Esophagus squamous epithelium (tissue), 5 donors: ENCODE results near the gene SNX24. TPM values are rescaled to one million over a fixed set of nuclear protein-coding genes. Genes with fewer than 3 reads are reported as not detected.
A peak's percentile ranks its signal among the peaks of the same experiment; 100 is the strongest.

Source experiments
- DNase-seq: peaks from one replicate; lab custom pipeline; 2025; lab: John Stamatoyannopoulos, UW
- H3K27ac ChIP-seq, 4 donors: fragments of 200-600 bp; sonication (generic); one replicate each; pipeline ENCODE4 v1.5.1; 2016 to 2019; ENCODE audit warnings: mild to moderate bottlenecking in 1 of 4
- H3K27me3 ChIP-seq, 4 donors: fragments of 200-600 bp; sonication (generic); 1 replicate in 3 of 4; 2 replicates in 1 of 4; pipeline versions ENCODE4 v1.5.1 to v1.6.0; 2017 to 2021; ENCODE audit warnings: antibody characterized with exemption in 1 of 4
- H3K36me3 ChIP-seq, 3 donors: fragments of 200-600 bp; sonication (generic); one replicate each; pipeline ENCODE4 v1.5.1; 2016 to 2019
- H3K4me1 ChIP-seq, 3 donors: fragments of 200-600 bp; sonication (generic); one replicate each; pipeline ENCODE4 v1.5.1; 2017 to 2019
- H3K4me3 ChIP-seq, 4 donors: fragments of 200-600 bp; sonication (generic); 1 replicate in 3 of 4; 2 replicates in 1 of 4; pipeline ENCODE4 v1.5.1; 2016 to 2019; ENCODE audit warnings: mild to moderate bottlenecking in 2 of 4, moderate library complexity in 1 of 4
- H3K9me3 ChIP-seq, 3 donors: fragments of 200-600 bp; sonication (generic); one replicate each; pipeline ENCODE4 v1.5.1; 2016 to 2019
- CTCF ChIP-seq, 6 experiments: fragments of 450-650 bp in 4 of 6; fragments of 200-600 bp in 2 of 6; sonication (generic) in 2 of 6; IDR thresholded peaks; one replicate each; pipeline ENCODE4 v1.5.1; 2016 to 2019; ENCODE audit warnings: antibody characterized with exemption in 6 of 6, mild to moderate bottlenecking in 4 of 6, moderate library complexity in 4 of 6
- POLR2A ChIP-seq, 4 donors: fragments of 450-650 bp; IDR thresholded peaks; one replicate each; pipeline ENCODE4 v1.6.1; 2017; ENCODE audit warnings: antibody characterized with exemption in 4 of 4, mild to moderate bottlenecking in 4 of 4, moderate library complexity in 3 of 4
- WGBS, 2 donors: methylation state at CpG; one replicate each; pipeline ENCODE4 v1.1.5; 2018; 5-methylcytosine and 5-hydroxymethylcytosine counted together
- intact Hi-C: fragments of 100-400 bp; cut with DNase I; formaldehyde crosslinking; loops from one replicate; pipeline ENCODE4 v1.15.0; 2022
- total RNA-seq, 4 donors: library from RNA; depleted of rRNA; stranded (reverse); fragments of >200 nt; gene quantifications; one replicate each; pipeline ENCODE4 v1.1.0, GENCODE V29; 2016
- donor health status: DM: yes; HTN: yes; CAD: no.

The SNX24 gene
- total RNA-seq, 4 donors from 2014 or later = 24.4 to 35.3 (median 28.6) TPM

- H3K36me3 ChIP-seq = no peaks in the 10 kb centered on the region
- no peaks in the 10 kb centered on the region for H3K9me3 ChIP-seq
- WGBS, 2 donors = 91 to 93% methylated on average over 3 of the region's 3 CpGs
- TF ChIP-seq CTCF (IDR thresholded peaks at IDR 0.05) = no peak
- no peak for TF ChIP-seq POLR2A (IDR thresholded peaks at IDR 0.05)
- H3K27ac ChIP-seq = no peak overlapping the region
- DNase-seq = no peak
- no peaks in the 10 kb centered on the region for H3K27me3 ChIP-seq
- peaks cover under 1 to 25% (median 9%) of the 10 kb centered on the region in 3 donors for H3K4me1 ChIP-seq
- intact Hi-C loops = no loop called here
- H3K4me3 ChIP-seq = no peak overlapping the region
Observed at GRCh38 chr5:122879076-122879475, 33.7 kb downstream of the SNX24 start.

GRCh38 chr5:122880170-122880689, 34.8 kb downstream of the SNX24 start:
- no peaks in the 10 kb centered on the region for H3K27me3 ChIP-seq
- intact Hi-C loops = no loop called here
- no peaks in the 10 kb centered on the region for H3K9me3 ChIP-seq
- no peaks in the 10 kb centered on the region for H3K36me3 ChIP-seq
- TF ChIP-seq POLR2A (IDR thresholded peaks at IDR 0.05) (no peak), CTCF (IDR thresholded peaks at IDR 0.05) (no peak)
- DNase-seq = no peak
- H3K27ac ChIP-seq = no peak overlapping the region
- WGBS, 2 donors = 92 to 94% methylated on average over 4 of the region's 4 CpGs
- peaks cover 10 to 30% (median 14%) of the 10 kb centered on the region in 3 donors for H3K4me1 ChIP-seq
- H3K4me3 ChIP-seq = no peak overlapping the region

GRCh38 chr5:122880749-122881148, 35.3 kb downstream of the SNX24 start:
- DNase-seq = no peak
- Histone ChIP-seq H3K4me3 (no peak overlapping the region), H3K27me3 (no peaks in the 10 kb centered on the region), H3K27ac (no peak overlapping the region), H3K9me3 (no peaks in the 10 kb centered on the region), H3K4me1 (peaks cover 10 to 33% (median 15%) of the 10 kb centered on the region in 3 donors), H3K36me3 (no peaks in the 10 kb centered on the region)
- WGBS, 2 donors = 70% methylated on average over 3 of the region's 3 CpGs
- TF ChIP-seq CTCF (IDR thresholded peaks at IDR 0.05) (no peak), POLR2A (IDR thresholded peaks at IDR 0.05) (no peak)
- intact Hi-C loops = no loop called here

GRCh38 chr5:122882831-122883230, 37.4 kb downstream of the SNX24 start:
- no peak overlapping the region for H3K4me3 ChIP-seq
- WGBS, 2 donors = 39 to 41% methylated on average over 3 of the region's 3 CpGs
- H3K36me3 ChIP-seq = no peaks in the 10 kb centered on the region
- intact Hi-C loops = no loop called here
- no peaks in the 10 kb centered on the region for H3K27me3 ChIP-seq
- H3K4me1 ChIP-seq = peaks cover 10 to 33% (median 15%) of the 10 kb centered on the region in 3 donors
- peak overlapping the region in 3 of 4 donors; percentile 13 to 21 (median 14) for H3K27ac ChIP-seq
- no peak for DNase-seq
- TF ChIP-seq POLR2A (IDR thresholded peaks at IDR 0.05) (no peak), CTCF (IDR thresholded peaks at IDR 0.05) (no peak)
- H3K9me3 ChIP-seq = no peaks in the 10 kb centered on the region

GRCh38 chr5:122885045-122885517, 39.7 kb downstream of the SNX24 start:
- no peaks in the 10 kb centered on the region for H3K27me3 ChIP-seq
- no peak for DNase-seq
- intact Hi-C loops = no loop called here
- no peak for TF ChIP-seq CTCF (IDR thresholded peaks at IDR 0.05)
- no peak for TF ChIP-seq POLR2A (IDR thresholded peaks at IDR 0.05)
- H3K9me3 ChIP-seq = no peaks in the 10 kb centered on the region
- no peaks in the 10 kb centered on the region for H3K36me3 ChIP-seq
- 53 to 67% methylated on average over 1 of the region's 1 CpG for WGBS, 2 donors
- H3K4me3 ChIP-seq = no peak overlapping the region
- H3K27ac ChIP-seq = peak overlapping the region in 3 of 4 donors; percentile 49 to 67 (median 64)
- peaks cover 10 to 33% (median 15%) of the 10 kb centered on the region in 3 donors for H3K4me1 ChIP-seq
